Measurements from ENCODE around the gene UGT1A3. TPM values are rescaled to one million over a fixed set of nuclear protein-coding genes. Genes with fewer than 3 reads are reported as not detected.

UGT1A3 gene
- total and polyA plus RNA-seq, 10 of the 15 experiments (the other 5 are each of a cell fraction or from before 2014, with no cell fraction given) = not detected

DNA sequence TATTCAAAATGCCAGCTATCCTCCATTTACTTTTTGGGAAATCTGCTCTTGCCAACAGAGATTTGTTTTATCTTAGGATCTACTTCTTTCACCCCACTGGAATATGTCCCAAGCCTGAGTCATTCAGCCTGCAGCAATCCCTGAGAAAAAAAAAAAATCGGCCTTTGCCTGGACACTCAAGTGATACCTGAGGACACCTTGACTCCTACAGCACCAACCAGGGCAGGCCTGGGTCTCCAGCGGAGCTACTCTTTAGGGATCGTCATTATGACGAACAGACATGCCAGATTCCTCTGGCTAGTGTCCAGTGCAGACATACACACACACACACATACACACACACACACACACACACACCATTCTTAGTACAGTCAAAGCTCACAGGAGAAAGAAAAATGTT, 38.4 kb upstream of the UGT1A3 start:
- no TSS peak for BruUV-seq (replicated peaks)
- H3K36me3 ChIP-seq (ENCODE audit: control insufficient read depth in 2 of 2, insufficient read depth in 2 of 2, low read length in 1 of 2) = no peaks in the 10 kb centered on the region
- ChIA-PET SMC1A (ENCODE audit: uncharacterized antibody, unreplicated experiment) (no interaction called here), RAD21 (ENCODE audit: unreplicated experiment) (no interaction called here), POLR2A (no interaction called here), CTCF (no interaction called here)
- no peak overlapping the region for H2AFZ ChIP-seq (ENCODE audit: control insufficient read depth, low read depth, low read length)
- no peaks in the 10 kb centered on the region for H3K79me2 ChIP-seq (ENCODE audit: control insufficient read depth, insufficient read depth, low read length)
- no peaks in the 10 kb centered on the region for H4K20me1 ChIP-seq (ENCODE audit: control insufficient read depth, insufficient read depth)
- peaks cover 0 to 3% of the 10 kb centered on the region in 2 experiments; a peak in 1 of 4 replicates for H3K27me3 ChIP-seq (replicated peaks in 1 of 2; ENCODE audit: control insufficient read depth in 2 of 2, insufficient read depth in 2 of 2, low read length in 1 of 2)
- intact Hi-C loops (cut with micrococcal nuclease; ENCODE audit: unreplicated experiment) (no loop called here), in situ Hi-C loops (cut with MboI) (no loop called here)
- DNase-seq (ENCODE audit: low read depth, low spot score) = no peak
- H3K9ac ChIP-seq (ENCODE audit: control insufficient read depth, insufficient read depth, low read length) = no peak overlapping the region
- no peak for ATAC-seq
- no peak for TF ChIP-seq MXI1 (IDR thresholded peaks at IDR 0.05; ENCODE audit: low read depth, low read length)
- no peak for TF ChIP-seq FOXK2 (IDR thresholded peaks at IDR 0.05)
- no peak for TF ChIP-seq ZZZ3 (IDR thresholded peaks at IDR 0.05; ENCODE audit: control insufficient read depth, insufficient read length, low read depth)
- TF ChIP-seq, protein P1, sequence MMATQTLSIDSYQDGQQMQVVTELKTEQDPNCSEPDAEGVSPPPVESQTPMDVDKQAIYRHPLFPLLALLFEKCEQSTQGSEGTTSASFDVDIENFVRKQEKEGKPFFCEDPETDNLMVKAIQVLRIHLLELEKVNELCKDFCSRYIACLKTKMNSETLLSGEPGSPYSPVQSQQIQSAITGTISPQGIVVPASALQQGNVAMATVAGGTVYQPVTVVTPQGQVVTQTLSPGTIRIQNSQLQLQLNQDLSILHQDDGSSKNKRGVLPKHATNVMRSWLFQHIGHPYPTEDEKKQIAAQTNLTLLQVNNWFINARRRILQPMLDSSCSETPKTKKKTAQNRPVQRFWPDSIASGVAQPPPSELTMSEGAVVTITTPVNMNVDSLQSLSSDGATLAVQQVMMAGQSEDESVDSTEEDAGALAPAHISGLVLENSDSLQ (IDR thresholded peaks at IDR 0.05) = no peak
- no peak for TF ChIP-seq SMAD5 (IDR thresholded peaks at IDR 0.05; ENCODE audit: low read depth)
- TF ChIP-seq, protein P2, sequence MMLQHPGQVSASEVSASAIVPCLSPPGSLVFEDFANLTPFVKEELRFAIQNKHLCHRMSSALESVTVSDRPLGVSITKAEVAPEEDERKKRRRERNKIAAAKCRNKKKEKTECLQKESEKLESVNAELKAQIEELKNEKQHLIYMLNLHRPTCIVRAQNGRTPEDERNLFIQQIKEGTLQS (IDR thresholded peaks at IDR 0.05; ENCODE audit: borderline replicate concordance, extremely low read depth, low read depth, low read length) = no peak
- no peak for TF ChIP-seq SUPT20H (IDR thresholded peaks at IDR 0.05; ENCODE audit: borderline replicate concordance, control insufficient read depth, low read depth, low read length)
- TF ChIP-seq, protein P3, sequence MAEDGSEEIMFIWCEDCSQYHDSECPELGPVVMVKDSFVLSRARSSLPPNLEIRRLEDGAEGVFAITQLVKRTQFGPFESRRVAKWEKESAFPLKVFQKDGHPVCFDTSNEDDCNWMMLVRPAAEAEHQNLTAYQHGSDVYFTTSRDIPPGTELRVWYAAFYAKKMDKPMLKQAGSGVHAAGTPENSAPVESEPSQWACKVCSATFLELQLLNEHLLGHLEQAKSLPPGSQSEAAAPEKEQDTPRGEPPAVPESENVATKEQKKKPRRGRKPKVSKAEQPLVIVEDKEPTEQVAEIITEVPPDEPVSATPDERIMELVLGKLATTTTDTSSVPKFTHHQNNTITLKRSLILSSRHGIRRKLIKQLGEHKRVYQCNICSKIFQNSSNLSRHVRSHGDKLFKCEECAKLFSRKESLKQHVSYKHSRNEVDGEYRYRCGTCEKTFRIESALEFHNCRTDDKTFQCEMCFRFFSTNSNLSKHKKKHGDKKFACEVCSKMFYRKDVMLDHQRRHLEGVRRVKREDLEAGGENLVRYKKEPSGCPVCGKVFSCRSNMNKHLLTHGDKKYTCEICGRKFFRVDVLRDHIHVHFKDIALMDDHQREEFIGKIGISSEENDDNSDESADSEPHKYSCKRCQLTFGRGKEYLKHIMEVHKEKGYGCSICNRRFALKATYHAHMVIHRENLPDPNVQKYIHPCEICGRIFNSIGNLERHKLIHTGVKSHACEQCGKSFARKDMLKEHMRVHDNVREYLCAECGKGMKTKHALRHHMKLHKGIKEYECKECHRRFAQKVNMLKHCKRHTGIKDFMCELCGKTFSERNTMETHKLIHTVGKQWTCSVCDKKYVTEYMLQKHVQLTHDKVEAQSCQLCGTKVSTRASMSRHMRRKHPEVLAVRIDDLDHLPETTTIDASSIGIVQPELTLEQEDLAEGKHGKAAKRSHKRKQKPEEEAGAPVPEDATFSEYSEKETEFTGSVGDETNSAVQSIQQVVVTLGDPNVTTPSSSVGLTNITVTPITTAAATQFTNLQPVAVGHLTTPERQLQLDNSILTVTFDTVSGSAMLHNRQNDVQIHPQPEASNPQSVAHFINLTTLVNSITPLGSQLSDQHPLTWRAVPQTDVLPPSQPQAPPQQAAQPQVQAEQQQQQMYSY (CRISPR knock-in tag; IDR thresholded peaks at IDR 0.05) = no peak
- TF ChIP-seq CHD2 (IDR thresholded peaks at IDR 0.05; ENCODE audit: borderline replicate concordance, low read depth, low read length) = no peak
- no peak for TF ChIP-seq CHD4 (IDR thresholded peaks at IDR 0.05)
- no peak for TF ChIP-seq BMI1 (IDR thresholded peaks at IDR 0.05; ENCODE audit: borderline replicate concordance)
- no peak for TF ChIP-seq GATAD2B (conservative IDR thresholded peaks at IDR 0.05; ENCODE audit: low read depth)
- TF ChIP-seq, protein P4, sequence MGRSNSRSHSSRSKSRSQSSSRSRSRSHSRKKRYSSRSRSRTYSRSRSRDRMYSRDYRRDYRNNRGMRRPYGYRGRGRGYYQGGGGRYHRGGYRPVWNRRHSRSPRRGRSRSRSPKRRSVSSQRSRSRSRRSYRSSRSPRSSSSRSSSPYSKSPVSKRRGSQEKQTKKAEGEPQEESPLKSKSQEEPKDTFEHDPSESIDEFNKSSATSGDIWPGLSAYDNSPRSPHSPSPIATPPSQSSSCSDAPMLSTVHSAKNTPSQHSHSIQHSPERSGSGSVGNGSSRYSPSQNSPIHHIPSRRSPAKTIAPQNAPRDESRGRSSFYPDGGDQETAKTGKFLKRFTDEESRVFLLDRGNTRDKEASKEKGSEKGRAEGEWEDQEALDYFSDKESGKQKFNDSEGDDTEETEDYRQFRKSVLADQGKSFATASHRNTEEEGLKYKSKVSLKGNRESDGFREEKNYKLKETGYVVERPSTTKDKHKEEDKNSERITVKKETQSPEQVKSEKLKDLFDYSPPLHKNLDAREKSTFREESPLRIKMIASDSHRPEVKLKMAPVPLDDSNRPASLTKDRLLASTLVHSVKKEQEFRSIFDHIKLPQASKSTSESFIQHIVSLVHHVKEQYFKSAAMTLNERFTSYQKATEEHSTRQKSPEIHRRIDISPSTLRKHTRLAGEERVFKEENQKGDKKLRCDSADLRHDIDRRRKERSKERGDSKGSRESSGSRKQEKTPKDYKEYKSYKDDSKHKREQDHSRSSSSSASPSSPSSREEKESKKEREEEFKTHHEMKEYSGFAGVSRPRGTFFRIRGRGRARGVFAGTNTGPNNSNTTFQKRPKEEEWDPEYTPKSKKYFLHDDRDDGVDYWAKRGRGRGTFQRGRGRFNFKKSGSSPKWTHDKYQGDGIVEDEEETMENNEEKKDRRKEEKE (IDR thresholded peaks at IDR 0.05) = no peak
- TF ChIP-seq, protein P5, sequence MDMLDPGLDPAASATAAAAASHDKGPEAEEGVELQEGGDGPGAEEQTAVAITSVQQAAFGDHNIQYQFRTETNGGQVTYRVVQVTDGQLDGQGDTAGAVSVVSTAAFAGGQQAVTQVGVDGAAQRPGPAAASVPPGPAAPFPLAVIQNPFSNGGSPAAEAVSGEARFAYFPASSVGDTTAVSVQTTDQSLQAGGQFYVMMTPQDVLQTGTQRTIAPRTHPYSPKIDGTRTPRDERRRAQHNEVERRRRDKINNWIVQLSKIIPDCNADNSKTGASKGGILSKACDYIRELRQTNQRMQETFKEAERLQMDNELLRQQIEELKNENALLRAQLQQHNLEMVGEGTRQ (IDR thresholded peaks at IDR 0.05; ENCODE audit: borderline replicate concordance, low read depth, low read length) = no peak
- TF ChIP-seq ZBED1 (IDR thresholded peaks at IDR 0.05; ENCODE audit: borderline replicate concordance) = no peak
- no peak overlapping the region for H3K4me2 ChIP-seq (ENCODE audit: control insufficient read depth, insufficient read depth)
- H3K27ac ChIP-seq (ENCODE audit: control insufficient read depth, insufficient read depth) = no peak overlapping the region
- H3K9me3 ChIP-seq (replicated peaks; ENCODE audit: control insufficient read depth, insufficient read depth, low read length) = no peaks in the 10 kb centered on the region
- FAIRE-seq = no peak
- 50% methylated on average over 4 of the region's 4 CpGs for WGBS (ENCODE audit: insufficient coverage, insufficient replicate concordance, low lambda C conversion rate, missing lambda C conversion rate)
- no peak overlapping the region for H3K4me3 ChIP-seq
- H3K4me1 ChIP-seq (ENCODE audit: control insufficient read depth, insufficient read depth, low read length) = no peaks in the 10 kb centered on the region

Data from GM12878 (cell line).